Measurements from ENCODE around the gene KIZ.

DNA sequence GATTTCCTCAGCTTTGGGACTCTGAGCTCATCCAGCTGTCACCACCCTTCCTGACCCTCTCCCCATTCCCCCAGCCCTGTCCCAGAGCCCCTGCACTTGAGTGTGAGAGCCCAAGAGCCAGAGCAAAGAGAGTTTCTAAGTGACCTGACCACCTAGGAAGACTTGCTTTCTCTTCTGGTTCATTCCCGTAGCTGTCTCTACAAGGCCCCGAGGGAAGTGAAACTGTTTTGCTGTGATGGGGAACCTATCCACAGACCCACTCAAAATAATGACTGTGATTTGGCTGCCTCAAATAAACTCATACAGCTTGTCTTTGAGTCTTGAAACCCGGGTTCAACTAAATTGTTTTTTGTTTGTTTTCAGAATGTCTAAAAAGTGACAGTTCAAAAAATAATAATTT, 102.6 kb downstream of the KIZ start:
- no peak for TF ChIP-seq EZH2 (IDR thresholded peaks at IDR 0.05; ENCODE audit: borderline replicate concordance, low read depth, low read length, severe bottlenecking)
- TF ChIP-seq, protein P1, sequence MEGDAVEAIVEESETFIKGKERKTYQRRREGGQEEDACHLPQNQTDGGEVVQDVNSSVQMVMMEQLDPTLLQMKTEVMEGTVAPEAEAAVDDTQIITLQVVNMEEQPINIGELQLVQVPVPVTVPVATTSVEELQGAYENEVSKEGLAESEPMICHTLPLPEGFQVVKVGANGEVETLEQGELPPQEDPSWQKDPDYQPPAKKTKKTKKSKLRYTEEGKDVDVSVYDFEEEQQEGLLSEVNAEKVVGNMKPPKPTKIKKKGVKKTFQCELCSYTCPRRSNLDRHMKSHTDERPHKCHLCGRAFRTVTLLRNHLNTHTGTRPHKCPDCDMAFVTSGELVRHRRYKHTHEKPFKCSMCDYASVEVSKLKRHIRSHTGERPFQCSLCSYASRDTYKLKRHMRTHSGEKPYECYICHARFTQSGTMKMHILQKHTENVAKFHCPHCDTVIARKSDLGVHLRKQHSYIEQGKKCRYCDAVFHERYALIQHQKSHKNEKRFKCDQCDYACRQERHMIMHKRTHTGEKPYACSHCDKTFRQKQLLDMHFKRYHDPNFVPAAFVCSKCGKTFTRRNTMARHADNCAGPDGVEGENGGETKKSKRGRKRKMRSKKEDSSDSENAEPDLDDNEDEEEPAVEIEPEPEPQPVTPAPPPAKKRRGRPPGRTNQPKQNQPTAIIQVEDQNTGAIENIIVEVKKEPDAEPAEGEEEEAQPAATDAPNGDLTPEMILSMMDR (IDR thresholded peaks at IDR 0.05; ENCODE audit: borderline replicate concordance, extremely low read depth, low read length, poor library complexity, severe bottlenecking): no peak

Measured in DND-41 (cell line).